IPS DF 19.7 (cell line): Measurements from ENCODE around the gene CRABP2.
A peak's percentile ranks its signal among the peaks of the same experiment; 100 is the strongest.

Experiments used
- DNase-seq: peaks from one replicate; pipeline ENCODE4 v3.0.0-alpha.2; 2013; ENCODE audit warnings: low read depth, low spot score

CRABP2 gene

DNA sequence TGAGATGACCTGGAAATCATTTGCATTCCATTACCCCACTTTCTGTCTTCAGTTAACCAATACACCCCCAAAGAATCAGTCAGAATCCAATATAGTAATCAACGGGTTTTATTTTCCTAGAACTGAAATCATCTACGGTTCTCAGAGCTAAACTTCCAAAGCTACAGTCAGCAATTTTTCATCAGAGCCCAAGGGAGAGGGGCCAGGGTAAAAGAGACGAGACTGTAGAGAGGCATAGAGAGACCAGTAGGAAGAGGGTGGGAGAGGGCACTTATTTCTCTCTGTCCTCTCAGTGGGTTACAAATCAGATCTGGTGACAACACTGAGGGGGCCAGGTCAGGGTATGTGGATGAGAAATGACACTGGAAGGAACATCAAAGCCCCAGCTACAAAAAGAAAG lies 36.6 kb upstream of the CRABP2 start:
- DNase-seq: no peak

GRCh38 chr1:156741481-156741983 lies 36.1 kb upstream of the CRABP2 start:
- DNase-seq: no peak

GRCh38 chr1:156740741-156741480 lies 35.5 kb upstream of the CRABP2 start, which contains the start of gene MRPL24:
Gene MRPL24, minus strand, starts transcription at chr1:156741088. Its CDS starts 2,384 bp downstream, at chr1:156738704.
- DNase-seq: peak; percentile 100

GRCh38 chr1:156740237-156740740 lies 34.9 kb upstream of the CRABP2 start:
- no peak for DNase-seq

GRCh38 chr1:156738916-156739315 lies 33.5 kb upstream of the CRABP2 start:
- no peak for DNase-seq

- DNase-seq: no peak
These were observed 33.0 kb upstream of the CRABP2 start for GRCh38 chr1:156738407-156738806.

DNA sequence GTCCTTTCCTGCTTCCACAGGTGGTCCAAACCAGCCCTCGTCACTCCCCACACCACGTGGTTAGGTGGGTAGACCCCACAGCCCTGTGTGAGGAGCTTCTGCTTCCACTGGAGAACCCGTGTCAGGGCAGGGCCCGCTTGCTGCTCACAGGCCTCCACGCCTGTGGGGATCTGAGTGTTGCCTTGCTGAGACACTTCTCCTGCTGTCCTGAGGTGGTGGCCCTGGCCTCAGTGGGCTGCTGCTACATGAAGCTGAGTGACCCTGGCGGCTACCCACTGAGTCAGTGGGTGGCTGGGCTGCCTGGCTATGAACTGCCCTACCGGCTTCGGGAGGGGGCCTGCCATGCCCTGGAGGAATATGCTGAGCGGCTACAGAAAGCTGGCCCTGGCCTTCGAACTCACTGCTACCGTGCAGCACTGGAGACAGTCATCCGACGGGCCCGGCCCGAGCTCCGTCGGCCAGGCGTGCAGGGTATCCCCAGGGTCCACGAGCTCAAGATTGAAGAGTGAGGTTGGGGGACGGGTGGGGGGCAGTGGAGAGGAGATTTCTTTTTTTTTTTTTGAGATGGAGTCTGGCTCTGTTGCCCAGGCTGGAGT lies 28.7 kb upstream of the CRABP2 start:
- DNase-seq: no peak

- no peak for DNase-seq
These were observed 23.4 kb upstream of the CRABP2 start, which contains the start of gene ISG20L2 for GRCh38 chr1:156728599-156729462. Gene ISG20L2, minus strand, starts transcription at chr1:156728766. Its CDS starts 1,114 bp downstream, at chr1:156727652.

DNA sequence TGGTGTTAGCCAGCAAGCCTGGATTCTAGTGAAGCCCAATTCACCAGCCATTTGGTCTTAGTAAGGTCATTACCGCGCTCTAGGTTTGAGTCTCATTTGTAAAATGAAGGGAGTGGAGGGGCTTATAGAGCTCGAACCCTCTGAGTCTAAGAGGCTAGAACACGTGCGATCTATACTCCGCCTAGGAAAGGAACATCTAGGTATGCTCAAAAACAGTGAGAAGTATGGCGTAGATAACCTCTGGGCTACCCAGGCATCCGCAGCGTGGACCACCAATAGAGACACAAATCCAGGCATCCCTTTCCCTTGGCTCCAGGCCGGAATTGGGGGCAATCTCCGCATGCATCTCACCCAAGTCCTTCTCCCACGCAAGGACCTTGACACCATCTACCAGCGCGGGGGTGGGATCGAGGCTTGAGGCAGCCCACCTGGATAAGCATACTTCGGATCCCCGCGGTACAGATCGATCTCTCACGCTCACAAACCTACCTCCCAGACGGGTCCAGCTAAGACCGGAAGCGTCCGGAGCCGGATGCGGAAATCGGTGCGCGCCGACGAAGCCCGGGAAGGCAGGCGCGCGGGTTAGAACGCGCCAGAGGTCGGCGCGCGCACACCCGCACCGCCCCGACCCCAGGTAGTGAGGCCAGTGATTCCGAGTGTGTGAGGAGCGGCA lies 22.7 kb upstream of the CRABP2 start, which contains the start of gene METTL25B:
TSS of gene METTL25B (plus strand) at position 544 of the 673 bp plus-strand sequence. CDS start 636 bp downstream, outside the sequence.
- DNase-seq: no peak

DNA sequence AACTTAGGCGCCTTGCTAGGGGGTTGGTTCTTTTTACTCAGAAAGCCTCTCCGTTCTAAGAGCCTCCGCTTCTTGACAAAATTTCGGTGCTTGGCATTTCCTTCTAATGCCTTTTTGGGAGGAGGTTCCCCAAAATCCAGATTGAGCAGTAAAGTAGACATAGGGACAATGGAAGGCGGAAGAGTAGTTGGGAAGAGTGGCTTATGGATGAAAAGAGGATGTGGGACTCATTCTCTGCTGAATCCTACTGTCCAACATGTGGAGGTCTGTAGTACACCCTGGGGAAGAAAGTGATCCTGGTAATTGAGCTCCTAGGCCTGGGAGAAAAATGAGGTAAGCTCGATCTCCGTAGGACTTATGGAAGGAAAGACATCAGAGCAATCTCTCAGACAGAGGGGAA lies 22.1 kb upstream of the CRABP2 start:
- no peak for DNase-seq

DNA sequence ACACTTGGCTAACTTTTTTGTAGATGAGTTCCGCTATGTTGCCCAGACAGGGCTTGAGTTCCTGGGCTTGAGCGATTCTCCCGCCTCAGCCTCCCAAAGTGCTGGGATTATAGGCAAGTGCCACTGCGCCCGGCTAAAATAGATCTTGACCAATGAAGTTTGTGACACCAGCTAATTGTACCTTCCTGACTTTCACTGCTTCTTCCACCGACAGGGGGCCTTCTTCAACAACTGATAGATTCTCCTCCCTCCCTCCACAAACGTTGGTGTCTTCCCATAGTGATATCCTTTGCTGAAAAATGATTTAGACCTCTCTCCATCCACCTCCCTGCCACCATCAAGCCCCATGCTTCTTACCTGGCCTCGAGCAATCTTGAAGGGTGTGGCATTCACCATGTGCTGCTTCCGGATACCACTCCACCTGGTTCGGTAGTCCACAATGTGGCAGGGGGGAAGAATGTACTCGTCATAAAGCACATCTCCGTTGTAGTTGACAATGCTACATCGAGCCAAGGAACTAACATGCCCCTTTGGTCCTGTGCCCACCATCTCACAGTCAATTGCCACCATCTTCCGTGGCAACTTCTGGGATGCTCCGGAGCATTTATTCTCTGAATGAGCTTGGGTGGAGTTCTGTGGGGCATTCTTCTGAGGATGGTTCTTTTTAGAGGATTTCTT lies 21.3 kb upstream of the CRABP2 start:
- DNase-seq: no peak

DNA sequence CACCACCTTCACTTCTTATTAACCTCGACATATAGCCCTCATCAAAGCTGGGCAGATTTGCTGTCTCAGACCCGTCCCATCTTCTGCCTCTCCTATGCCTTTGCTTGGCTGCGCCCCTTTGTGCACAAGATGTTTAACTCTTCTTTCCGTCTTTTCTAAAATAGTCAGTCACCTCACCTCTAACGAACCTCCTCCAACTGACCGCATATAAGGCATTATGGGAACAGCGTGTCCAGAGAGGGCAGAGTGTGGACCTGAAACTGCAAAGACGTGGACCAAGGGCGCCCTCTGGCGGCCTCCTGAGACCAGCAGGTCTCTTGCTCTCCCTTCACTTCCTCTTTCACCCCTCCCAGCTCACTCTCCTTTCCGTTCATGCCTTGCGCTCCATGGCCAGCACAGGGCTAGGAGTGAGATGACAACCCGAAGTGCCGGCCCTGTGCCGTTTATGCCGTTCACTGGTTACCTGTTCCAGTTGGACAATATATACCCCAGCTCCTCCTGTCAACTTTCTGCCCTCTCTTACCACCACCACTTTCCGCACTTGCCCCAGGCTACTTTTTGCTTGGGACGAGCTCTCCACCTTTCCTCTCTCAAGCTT lies 20.4 kb upstream of the CRABP2 start:
- no peak for DNase-seq

- no peak for DNase-seq
These were observed 16.2 kb upstream of the CRABP2 start for GRCh38 chr1:156721535-156721934.

DNA sequence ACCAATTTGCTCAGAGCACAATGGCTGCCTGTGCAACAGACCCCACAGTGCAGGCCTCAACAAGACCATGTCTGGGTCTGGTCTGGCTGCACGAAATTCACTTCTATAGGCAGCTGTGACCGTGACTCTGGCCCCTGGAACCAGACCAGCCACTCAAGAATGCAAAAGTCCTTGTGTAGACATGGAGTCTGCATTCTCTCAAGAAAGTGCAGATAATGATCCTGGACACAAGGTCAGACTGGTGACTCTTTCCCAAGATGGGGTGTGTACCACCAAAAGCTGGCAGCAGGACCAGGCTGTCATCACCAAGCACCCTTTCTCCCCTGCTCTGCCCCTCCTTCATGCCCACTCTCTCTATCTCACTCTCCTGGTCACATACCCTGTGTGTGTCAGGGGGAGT lies 15.7 kb upstream of the CRABP2 start:
- DNase-seq: no peak

DNA sequence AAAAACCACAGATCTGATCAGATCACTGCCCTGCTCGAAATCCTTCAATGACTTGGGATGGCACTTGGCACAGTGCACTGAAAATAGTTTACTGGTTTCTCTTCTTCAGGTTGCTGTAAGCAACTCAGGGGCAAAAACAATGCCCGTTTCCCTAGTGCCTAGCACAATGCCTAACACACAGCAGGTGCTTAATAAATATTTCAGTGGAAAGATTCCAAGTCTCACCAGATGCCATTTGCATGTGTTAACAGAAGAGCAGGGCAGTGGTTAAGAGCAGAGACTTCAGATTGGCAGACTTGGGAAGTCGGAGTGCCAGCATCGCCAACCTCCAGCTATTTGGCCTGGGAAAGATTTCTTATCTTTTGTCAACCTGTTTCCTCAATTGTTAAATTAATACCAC lies 12.0 kb upstream of the CRABP2 start:
- no peak for DNase-seq

- DNase-seq: no peak
These were observed 9.4 kb upstream of the CRABP2 start for GRCh38 chr1:156714830-156715229.

GRCh38 chr1:156712626-156713025 lies 7.2 kb upstream of the CRABP2 start:
- no peak for DNase-seq

GRCh38 chr1:156711011-156711817 lies 5.8 kb upstream of the CRABP2 start:
- no peak for DNase-seq

DNA sequence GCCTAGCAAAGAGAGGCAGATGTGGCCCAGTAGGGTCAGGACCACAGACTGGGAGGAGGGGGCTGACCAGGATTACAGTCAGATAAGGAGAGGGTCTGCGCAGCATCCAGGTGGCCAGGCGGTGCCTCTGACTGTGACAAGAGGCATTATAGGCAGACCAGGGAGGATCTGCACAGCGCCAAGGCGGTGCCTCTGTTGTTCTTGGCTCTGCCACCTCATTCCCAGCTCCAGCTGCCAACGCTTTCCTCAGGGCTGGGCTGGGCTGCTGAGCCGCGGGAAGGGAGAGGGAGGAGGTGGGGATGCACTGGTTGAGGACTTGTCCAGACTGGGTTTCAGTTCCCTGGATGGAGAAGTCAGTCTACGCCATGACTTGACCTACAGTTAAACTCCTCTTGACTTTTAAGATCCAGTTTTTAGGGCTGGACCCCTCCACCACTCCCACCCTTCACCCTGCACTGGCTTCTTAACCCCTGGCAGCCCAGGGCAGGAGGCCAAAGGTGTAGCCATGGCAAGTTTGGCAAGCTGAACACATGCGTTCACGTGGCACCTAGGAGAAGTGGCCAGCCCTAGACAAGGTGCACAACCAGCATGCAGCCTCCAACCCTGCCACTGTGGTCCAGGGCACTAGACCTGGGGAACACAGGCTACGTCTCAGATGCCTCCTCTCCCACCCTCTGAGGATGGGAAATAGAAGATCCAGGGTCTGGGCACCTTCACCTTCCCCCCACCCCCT lies 4.5 kb upstream of the CRABP2 start:
- DNase-seq: no peak
